Naive thymus-derived CD4-positive, alpha-beta T cell (primary cell): ENCODE measurements around the gene KDM2A. TPM values are rescaled to one million over a fixed set of nuclear protein-coding genes. Genes with fewer than 3 reads are reported as not detected.

ENCODE experiments used
- ATAC-seq: fragments of 150-1000 bp; cut with Tn5 transposase; 2 replicates; pipeline ENCODE4 v1.10.0; 2021; ENCODE audit warnings: mild to moderate bottlenecking, moderate library complexity
- CTCF ChIA-PET: fragments of 350-600 bp; sonication (Branson Sonifier 250); formaldehyde crosslinking; loops from one replicate; lab custom pipeline; 2021; ENCODE audit warnings: antibody characterized with exemption; lab: Charles Lee
- POLR2A ChIA-PET: fragments of 350-600 bp; sonication (Branson Sonifier 250); formaldehyde crosslinking; loops from one replicate; lab custom pipeline; 2021; ENCODE audit warnings: antibody characterized with exemption, inconsistent platforms; lab: Charles Lee
- DNase-seq, 9 donors: peaks; one replicate each; pipeline versions ENCODE4 v3.0.0 to v3.0.0-alpha.2; 2020 to 2022; ENCODE audit warnings: mixed read lengths in 1 of 9
- H3K27ac ChIP-seq: one replicate; pipeline ENCODE4 v1.7.0; 2013; ENCODE audit warnings: mild to moderate bottlenecking, low read depth, low read length, moderate library complexity
- H3K27me3 ChIP-seq, 2 donors: one replicate each; pipeline ENCODE4 v1.7.0; 2013; ENCODE audit warnings: low read length in 2 of 2, mild to moderate bottlenecking in 2 of 2, moderate library complexity in 2 of 2; ENCODE audit not compliant: control insufficient read depth in 2 of 2, insufficient read depth in 2 of 2
- H3K36me3 ChIP-seq, 3 experiments: 1 replicate in 2 of 3; 2 replicates in 1 of 3; pipeline ENCODE4 v1.7.0; 2013; ENCODE audit warnings: low read length in 3 of 3, mild to moderate bottlenecking in 3 of 3, moderate library complexity in 1 of 3; ENCODE audit not compliant: insufficient read depth in 3 of 3, control insufficient read depth in 2 of 3
- H3K4me1 ChIP-seq, 2 donors: one replicate each; pipeline ENCODE4 v1.7.0; 2013; ENCODE audit warnings: low read length in 2 of 2, mild to moderate bottlenecking in 2 of 2, moderate library complexity in 1 of 2; ENCODE audit not compliant: control insufficient read depth in 2 of 2, insufficient read depth in 2 of 2
- H3K4me3 ChIP-seq: 2 replicates; pipeline ENCODE4 v1.7.0; 2013; ENCODE audit warnings: mild to moderate bottlenecking, low read length
- H3K9me3 ChIP-seq, 3 experiments: 1 replicate in 2 of 3; 2 replicates in 1 of 3; pipeline ENCODE4 v1.7.0; 2013; ENCODE audit warnings: low read length in 3 of 3; ENCODE audit not compliant: control insufficient read depth in 2 of 3
- H3K27ac Mint-ChIP-seq, 9 donors: one replicate each; pipeline ENCODE4 v1.8.0; 2020 to 2022; ENCODE audit warnings: mixed read lengths in 9 of 9, mild to moderate bottlenecking in 8 of 9, moderate library complexity in 5 of 9, inconsistent platforms in 2 of 9
- H3K27me3 Mint-ChIP-seq, 5 donors: one replicate each; pipeline ENCODE4 v1.8.0; 2021 to 2022; ENCODE audit warnings: mixed read lengths in 5 of 5, mild to moderate bottlenecking in 1 of 5
- H3K36me3 Mint-ChIP-seq, 5 donors: one replicate each; pipeline ENCODE4 v1.8.0; 2020 to 2022; ENCODE audit warnings: mixed read lengths in 5 of 5, mild to moderate bottlenecking in 3 of 5, inconsistent platforms in 1 of 5
- H3K4me1 Mint-ChIP-seq, 7 donors: one replicate each; pipeline ENCODE4 v1.8.0; 2020 to 2022; ENCODE audit warnings: mixed read lengths in 7 of 7, mild to moderate bottlenecking in 3 of 7, inconsistent platforms in 1 of 7
- H3K4me3 Mint-ChIP-seq, 10 donors: one replicate each; pipeline ENCODE4 v1.8.0; 2020 to 2022; ENCODE audit warnings: mild to moderate bottlenecking in 10 of 10, mixed read lengths in 10 of 10, moderate library complexity in 6 of 10, inconsistent platforms in 2 of 10
- H3K9me3 Mint-ChIP-seq, 11 donors: one replicate each; pipeline ENCODE4 v1.8.0; 2020 to 2022; ENCODE audit warnings: mixed read lengths in 11 of 11, mild to moderate bottlenecking in 4 of 11, inconsistent platforms in 1 of 11, moderate library complexity in 1 of 11
- intact Hi-C, 2 donors: fragments of 100-400 bp; cut with micrococcal nuclease; formaldehyde crosslinking; loops; one replicate each; pipeline ENCODE4 v1.15.1; 2023
- polyA plus RNA-seq, 2 donors: library from polyadenylated mRNA; unstranded; fragments of 300-500 nt; fragmentation: Illumina TruSeq; gene quantifications; one replicate each; pipeline ENCODE4 v1.2.3, GENCODE V29; 2021
- total RNA-seq, 6 experiments: library from RNA in 5 of 6; stranded (reverse) in 5 of 6; gene quantifications; 1 replicate in 5 of 6; 2 replicates in 1 of 6; pipeline ENCODE4 v1.2.3 and lab custom pipeline; 2021 to 2026

Gene KDM2A
- total and polyA plus RNA-seq, 7 experiments from 2014 or later = 8.7 to 298 (median 223) TPM

- no peaks in the 10 kb centered on the region for H3K27me3 ChIP-seq
- no peak overlapping the region for H3K4me3 ChIP-seq
- DNase-seq = no peak
- H3K27me3 Mint-ChIP-seq = no peaks in the 10 kb centered on the region
- no peaks in the 10 kb centered on the region for H3K9me3 ChIP-seq
- ChIA-PET POLR2A (interaction anchor here (0.7 to 21.3 kb wide), 7 partner anchors 8 to 155 kb away, joined by 3 to 729 read pairs (median 3); partner anchors contain the start of gene GRK2), CTCF (interaction anchor here (1.2 to 1.5 kb wide), 2 partner anchors 13 to 33 kb away, joined by 3 read pairs; no protein-coding TSS in a partner anchor)
- H3K36me3 Mint-ChIP-seq = peaks cover 3 to 28% (median 12%) of the 10 kb centered on the region in 5 donors
- intact Hi-C loops = no loop called here
- H3K4me1 ChIP-seq = peaks cover 49 to 60% of the 10 kb centered on the region in 2 donors
- peaks cover 0 to 4% (median 0%) of the 10 kb centered on the region in 11 donors for H3K9me3 Mint-ChIP-seq
- peak overlapping the region; percentile 93 for H3K27ac ChIP-seq
- H3K27ac Mint-ChIP-seq = peak overlapping the region; percentile 31 to 87 (median 62)
- ATAC-seq = peak; percentile 4
- no peak overlapping the region for H3K4me3 Mint-ChIP-seq
- peaks cover 28 to 68% (median 48%) of the 10 kb centered on the region in 7 donors for H3K4me1 Mint-ChIP-seq
- H3K36me3 ChIP-seq = peaks cover 47 to 77% (median 58%) of the 10 kb centered on the region in 3 experiments
Measured at GRCh38 chr11:67283481-67283963, 164.5 kb downstream of the KDM2A start.

DNA sequence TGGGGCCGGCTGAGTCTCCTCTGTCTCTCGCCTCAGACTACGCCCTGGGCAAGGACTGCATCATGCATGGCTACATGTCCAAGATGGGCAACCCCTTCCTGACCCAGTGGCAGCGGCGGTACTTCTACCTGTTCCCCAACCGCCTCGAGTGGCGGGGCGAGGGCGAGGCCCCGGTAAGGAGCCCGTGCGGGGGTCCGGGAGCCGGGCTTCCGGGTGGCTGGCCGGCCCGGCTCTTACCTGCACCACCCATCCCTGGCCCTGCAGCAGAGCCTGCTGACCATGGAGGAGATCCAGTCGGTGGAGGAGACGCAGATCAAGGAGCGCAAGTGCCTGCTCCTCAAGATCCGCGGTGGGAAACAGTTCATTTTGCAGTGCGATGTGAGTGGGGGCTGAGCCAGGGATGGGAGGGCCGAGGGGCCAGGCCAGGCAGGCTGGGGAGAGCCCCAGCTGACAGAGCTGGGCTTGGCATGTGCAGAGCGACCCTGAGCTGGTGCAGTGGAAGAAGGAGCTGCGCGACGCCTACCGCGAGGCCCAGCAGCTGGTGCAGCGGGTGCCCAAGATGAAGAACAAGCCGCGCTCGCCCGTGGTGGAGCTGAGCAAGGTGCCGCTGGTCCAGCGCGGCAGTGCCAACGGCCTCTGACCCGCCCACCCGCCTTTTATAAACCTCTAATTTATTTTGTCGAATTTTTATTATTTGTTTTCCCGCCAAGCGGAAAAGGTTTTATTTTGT lies 165.9 kb downstream of the KDM2A start:
- H3K4me1 Mint-ChIP-seq = peaks cover 19 to 56% (median 41%) of the 10 kb centered on the region in 7 donors

GRCh38 chr11:67285541-67286498 lies 166.8 kb downstream of the KDM2A start:
- no peak for ATAC-seq
- H3K9me3 Mint-ChIP-seq = peaks cover 0 to 4% (median 0%) of the 10 kb centered on the region in 11 donors
- H3K27me3 ChIP-seq = no peaks in the 10 kb centered on the region
- POLR2A ChIA-PET = interaction anchor here (0.7 to 21.3 kb wide), 5 partner anchors 11 to 32 kb away, joined by 4 to 729 read pairs (median 59); partner anchors contain the start of genes GRK2 and SSH3
- H3K4me1 ChIP-seq = peaks cover 41 to 44% of the 10 kb centered on the region in 2 donors
- H3K27ac Mint-ChIP-seq = peak overlapping the region; percentile 95 to 99 (median 97)
- intact Hi-C loops = loop anchor here in 1 of 2 donors (5.0 kb wide), 1 partner anchor 66 kb away; the partner anchor contains the start of gene POLD4
- peak overlapping the region; percentile 81 for H3K27ac ChIP-seq
- peak overlapping the region in 8 of 10 donors; percentile 38 to 98 (median 62) for H3K4me3 Mint-ChIP-seq
- peaks cover 0 to 25% (median 4%) of the 10 kb centered on the region in 5 donors for H3K36me3 Mint-ChIP-seq
- peaks cover 19 to 59% (median 41%) of the 10 kb centered on the region in 7 donors for H3K4me1 Mint-ChIP-seq
- peaks cover 29 to 62% (median 38%) of the 10 kb centered on the region in 3 experiments for H3K36me3 ChIP-seq
- peak in 2 of 9 donors; percentile 45 to 60 for DNase-seq
- CTCF ChIA-PET = interaction anchor here (1.5 to 3.9 kb wide), 2 partner anchors 14 to 21 kb away, joined by 5 to 19 read pairs; no protein-coding TSS in a partner anchor
- peaks cover 0 to 2% (median 0%) of the 10 kb centered on the region in 5 donors for H3K27me3 Mint-ChIP-seq
- H3K9me3 ChIP-seq = no peaks in the 10 kb centered on the region
- H3K4me3 ChIP-seq = no peak overlapping the region

More for the DNA sequence above, 165.9 kb downstream of the KDM2A start:
- H3K27ac Mint-ChIP-seq = peak overlapping the region in 7 of 9 donors; percentile 58 to 99 (median 69)
- Histone ChIP-seq H3K27me3 (no peaks in the 10 kb centered on the region), H3K4me3 (no peak overlapping the region), H3K4me1 (peaks cover 38 to 47% of the 10 kb centered on the region in 2 donors), H3K36me3 (peaks cover 37 to 62% (median 45%) of the 10 kb centered on the region in 3 experiments), H3K9me3 (no peaks in the 10 kb centered on the region), H3K27ac (peak overlapping the region; percentile 81)
- ChIA-PET CTCF (interaction anchor here (1.1 kb wide), 1 partner anchor 23 kb away, joined by 3 read pairs; no protein-coding TSS in a partner anchor), POLR2A (interaction anchor here (11.3 to 21.3 kb wide), 2 partner anchors 11 to 18 kb away, joined by 124 to 729 read pairs; partner anchors contain the start of genes GRK2 and SSH3)
- no peak for DNase-seq
- peaks cover 0 to 1% (median 0%) of the 10 kb centered on the region in 5 donors for H3K27me3 Mint-ChIP-seq
- peaks cover 0 to 24% (median 8%) of the 10 kb centered on the region in 5 donors for H3K36me3 Mint-ChIP-seq
- intact Hi-C loops = loop anchor here in 1 of 2 donors (5.0 kb wide), 1 partner anchor 67 kb away; the partner anchor contains the start of gene POLD4
- peak overlapping the region in 2 of 10 donors; percentile 14 to 37 for H3K4me3 Mint-ChIP-seq
- H3K9me3 Mint-ChIP-seq = peaks cover 0 to 4% (median 0%) of the 10 kb centered on the region in 11 donors
- no peak for ATAC-seq

- Histone ChIP-seq H3K36me3 (peaks cover 27 to 61% (median 28%) of the 10 kb centered on the region in 3 experiments), H3K27me3 (no peaks in the 10 kb centered on the region), H3K27ac (peak overlapping the region; percentile 81), H3K4me1 (peaks cover 41 to 44% of the 10 kb centered on the region in 2 donors), H3K9me3 (no peaks in the 10 kb centered on the region), H3K4me3 (peak overlapping the region; percentile 95)
- CTCF ChIA-PET = interaction anchor here (1.2 to 3.9 kb wide), 5 partner anchors 7 to 31 kb away, joined by 3 to 19 read pairs (median 7); no protein-coding TSS in a partner anchor
- intact Hi-C loops = loop anchor here in 1 of 2 donors (5.0 kb wide), 1 partner anchor 66 kb away; the partner anchor contains the start of gene POLD4
- DNase-seq (no peak), ATAC-seq (no peak)
- Mint-ChIP-seq H3K9me3 (peaks cover 0 to 4% (median 0%) of the 10 kb centered on the region in 11 donors), H3K27me3 (peaks cover 0 to 2% (median 0%) of the 10 kb centered on the region in 5 donors), H3K36me3 (peaks cover 0 to 30% (median 4%) of the 10 kb centered on the region in 5 donors), H3K27ac (peak overlapping the region; percentile 95 to 99 (median 97)), H3K4me3 (peak overlapping the region; percentile 76 to 98 (median 85)), H3K4me1 (peaks cover 19 to 68% (median 47%) of the 10 kb centered on the region in 7 donors)
- POLR2A ChIA-PET = interaction anchor here (0.7 to 21.3 kb wide), 11 partner anchors 10 to 1788 kb away, joined by 3 to 729 read pairs (median 9); partner anchors contain the start of genes GRK2, MALAT1, POLD4 and PTPRCAP
Measured at GRCh38 chr11:67286621-67287333, 167.7 kb downstream of the KDM2A start.
